Gastrocnemius medialis (tissue), 4 donors: ENCODE measurements around the gene CAPN2.

Source experiments
- CTCF ChIP-seq, 5 experiments: fragments of 450-650 bp in 3 of 5; fragments of 200-600 bp in 2 of 5; sonication (generic) in 2 of 5; IDR thresholded peaks in 4 of 5; conservative IDR thresholded peaks in 1 of 5; 1 replicate in 4 of 5; 2 replicates in 1 of 5; pipeline ENCODE4 v1.5.1; 2016 to 2019; ENCODE audit warnings: antibody characterized with exemption in 5 of 5, mild to moderate bottlenecking in 3 of 5, moderate library complexity in 3 of 5
- POLR2A ChIP-seq, 2 donors: fragments of 450-650 bp; IDR thresholded peaks; one replicate each; pipeline ENCODE4 v1.6.1; 2017; ENCODE audit warnings: antibody characterized with exemption in 2 of 2, mild to moderate bottlenecking in 2 of 2, moderate library complexity in 2 of 2

DNA sequence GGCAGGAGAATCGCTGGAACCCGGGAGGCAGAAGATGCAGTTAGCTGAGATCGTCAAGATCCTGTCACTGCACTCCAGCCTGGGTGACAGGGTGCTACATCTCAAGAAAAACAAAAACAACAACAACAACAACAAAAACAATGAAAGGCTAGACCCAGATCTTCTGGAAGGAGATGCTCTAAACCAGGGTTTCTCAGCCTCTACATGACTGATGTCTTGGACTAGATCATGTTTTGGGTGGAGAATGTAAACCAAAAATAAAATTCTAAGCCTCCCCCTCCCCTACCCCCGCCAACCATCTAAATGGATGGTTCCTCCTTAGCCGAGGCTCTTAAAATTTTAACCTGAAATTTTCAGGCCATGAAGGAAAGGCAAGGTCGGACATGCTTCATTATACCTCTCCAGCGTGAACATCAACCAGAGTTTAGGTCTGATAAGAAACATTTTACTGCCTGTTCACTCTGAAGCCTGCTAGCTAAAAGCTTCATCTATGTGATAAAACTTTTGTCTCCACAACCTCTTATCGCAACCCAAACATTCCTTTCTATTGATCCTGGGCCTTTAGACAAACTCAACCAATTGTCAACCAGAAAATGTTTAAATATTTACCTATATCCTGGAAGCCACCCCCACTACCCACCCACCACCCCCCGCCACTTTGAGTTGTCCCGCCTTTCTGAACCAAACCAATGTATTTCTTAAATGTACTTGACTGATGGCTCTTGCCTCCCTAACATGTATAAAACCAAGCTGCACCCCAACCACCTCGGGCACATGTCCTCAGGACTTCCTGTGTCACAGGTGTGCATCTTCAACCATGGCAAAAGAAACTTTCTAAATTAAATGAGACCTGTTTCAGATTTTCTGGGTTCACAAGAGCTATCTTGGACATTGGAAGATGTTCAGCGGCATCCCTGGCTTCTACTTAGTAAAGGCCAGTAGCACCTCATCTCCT is 1.9 kb upstream of the CAPN2 start:
- TF ChIP-seq CTCF (IDR thresholded peaks at IDR 0.05 in 4 of 5, conservative IDR thresholded peaks at IDR 0.05 in 1 of 5), result no peak
- TF ChIP-seq POLR2A (IDR thresholded peaks at IDR 0.05), result no peak
